Epidermal melanocyte (primary cell): ENCODE data around the gene XXYLT1.

Source experiments
- DNase-seq: peaks from one replicate; pipeline ENCODE4 v3.0.0; 2011; ENCODE audit warnings: low spot score; ENCODE audit not compliant: insufficient read length

The XXYLT1 gene

GRCh38 chr3:195171093-195171873 is 99.7 kb downstream of the XXYLT1 start:
- DNase-seq, result no peak

- DNase-seq, result no peak
Observed at GRCh38 chr3:195170496-195170895, 100.5 kb downstream of the XXYLT1 start.

- no peak for DNase-seq
Observed at GRCh38 chr3:195169011-195169649, 101.8 kb downstream of the XXYLT1 start.

GRCh38 chr3:195168009-195168762 is 102.8 kb downstream of the XXYLT1 start:
- DNase-seq, result no peak

- DNase-seq, result no peak
Observed at GRCh38 chr3:195165790-195166189, 105.2 kb downstream of the XXYLT1 start.

GRCh38 chr3:195165265-195165609 is 105.7 kb downstream of the XXYLT1 start:
- no peak for DNase-seq

- no peak for DNase-seq
Observed at GRCh38 chr3:195164573-195165264, 106.2 kb downstream of the XXYLT1 start.

- no peak for DNase-seq
Observed at GRCh38 chr3:195163719-195164572, 107.0 kb downstream of the XXYLT1 start.

GRCh38 chr3:195162816-195163215 is 108.1 kb downstream of the XXYLT1 start:
- DNase-seq, result no peak

- no peak for DNase-seq
Observed at GRCh38 chr3:195162033-195162669, 108.8 kb downstream of the XXYLT1 start.

GRCh38 chr3:195160908-195161434 is 110.0 kb downstream of the XXYLT1 start:
- no peak for DNase-seq

GRCh38 chr3:195160257-195160898 is 110.6 kb downstream of the XXYLT1 start:
- no peak for DNase-seq

- DNase-seq, result no peak
Observed at GRCh38 chr3:195159814-195160165, 111.2 kb downstream of the XXYLT1 start.

GRCh38 chr3:195159117-195159813 is 111.7 kb downstream of the XXYLT1 start:
- DNase-seq, result no peak

GRCh38 chr3:195156286-195156890 is 114.6 kb downstream of the XXYLT1 start:
- DNase-seq, result no peak

GRCh38 chr3:195155570-195156241 is 115.3 kb downstream of the XXYLT1 start:
- no peak for DNase-seq

GRCh38 chr3:195154793-195155535 is 116.0 kb downstream of the XXYLT1 start:
- DNase-seq, result no peak
